SH-SY5Y (cell line): ENCODE data around the gene TSPAN4.

Experiments
- GATA2 ChIP-seq: IDR thresholded peaks from 2 replicates; pipeline ENCODE4 v1.6.1; 2011; ENCODE audit warnings: mild to moderate bottlenecking, low read depth, low read length
- GATA3 ChIP-seq: IDR thresholded peaks from 2 replicates; pipeline ENCODE4 v1.6.1; 2011; ENCODE audit warnings: low read depth, mild to moderate bottlenecking, low read length, moderate library complexity

The TSPAN4 gene

GRCh38 chr11:863023-863909, 20.6 kb downstream of the TSPAN4 start:
- TF ChIP-seq GATA2 (no peak), GATA3 (no peak)

DNA sequence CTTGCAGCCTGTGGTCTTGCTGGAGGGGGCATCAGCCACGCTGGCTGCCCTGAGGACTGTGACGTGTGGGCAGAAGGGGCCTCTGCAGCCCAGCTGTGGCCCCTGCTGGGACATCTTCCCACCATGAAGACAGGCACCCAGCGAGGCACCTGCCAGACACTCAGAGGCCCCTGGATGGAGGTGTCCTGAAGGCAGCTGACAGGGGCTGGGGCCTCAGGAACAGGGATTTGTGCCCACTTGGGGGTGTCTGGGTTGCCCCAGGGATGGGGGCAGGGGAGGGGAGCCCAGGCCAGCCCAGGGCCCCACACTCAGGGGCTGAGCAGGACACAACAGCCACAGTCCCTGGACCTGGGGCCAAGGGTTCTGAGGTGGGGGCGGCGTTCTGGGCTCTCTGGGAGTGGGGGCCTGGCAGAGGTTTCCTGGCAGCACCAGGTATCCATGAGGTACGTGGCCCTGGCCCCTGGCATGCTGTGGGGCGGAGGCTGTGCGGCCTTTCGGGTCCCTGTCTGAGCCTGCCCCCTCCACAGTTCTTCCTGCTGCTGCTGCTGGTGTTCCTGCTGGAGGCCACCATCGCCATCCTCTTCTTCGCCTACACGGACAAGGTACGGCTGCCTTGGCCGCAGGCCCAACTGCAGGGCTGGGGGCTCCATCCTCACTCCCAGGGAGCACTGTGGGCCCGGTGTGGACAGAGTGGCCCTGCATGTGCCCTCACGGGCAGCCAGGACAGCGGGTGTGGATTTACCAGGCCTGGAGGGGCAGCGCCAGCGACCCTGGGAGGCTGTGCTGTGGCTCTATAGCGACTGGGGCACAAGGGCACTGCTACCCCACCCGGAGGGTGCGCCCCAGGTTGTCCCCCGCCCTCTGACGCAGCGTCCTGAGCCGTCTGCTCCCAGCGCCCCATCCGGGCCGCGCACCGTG, 21.5 kb downstream of the TSPAN4 start:
- TF ChIP-seq GATA2 (no peak), GATA3 (no peak)

GRCh38 chr11:864898-865297, 22.2 kb downstream of the TSPAN4 start:
- TF ChIP-seq GATA2: no peak
- no peak for TF ChIP-seq GATA3

- TF ChIP-seq GATA3 (no peak), GATA2 (no peak)
Observed at GRCh38 chr11:865462-866430, 23.1 kb downstream of the TSPAN4 start.

GRCh38 chr11:866481-866880, 23.8 kb downstream of the TSPAN4 start:
- TF ChIP-seq GATA2: no peak
- no peak for TF ChIP-seq GATA3

DNA sequence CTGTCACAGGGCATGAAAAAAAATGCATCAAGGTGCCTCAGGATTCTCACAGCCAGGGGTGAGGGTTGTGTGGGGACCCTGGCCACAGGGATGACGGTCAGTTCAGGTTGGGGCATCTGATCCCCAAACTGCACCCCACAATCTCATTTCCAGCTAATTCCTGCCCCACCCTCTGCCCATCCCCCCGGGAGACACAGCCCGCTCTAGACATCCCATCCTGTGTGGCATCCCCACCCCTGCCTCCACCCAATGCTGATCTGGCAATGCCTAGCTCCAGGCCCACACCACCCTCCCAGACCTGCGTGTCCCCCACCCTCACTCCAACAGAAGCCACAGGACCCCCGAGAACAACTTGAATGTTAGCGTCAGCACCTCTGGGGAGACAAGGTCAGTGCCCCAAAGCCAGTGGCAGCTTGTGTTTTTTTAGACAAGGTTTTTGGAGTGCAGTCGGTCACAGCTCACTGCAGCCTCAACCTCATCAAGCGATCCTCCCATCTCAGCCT, 25.3 kb downstream of the TSPAN4 start:
- TF ChIP-seq GATA3 (no peak), GATA2 (no peak)

- TF ChIP-seq GATA2 (no peak), GATA3 (no peak)
Observed at GRCh38 chr11:868394-868793, 25.7 kb downstream of the TSPAN4 start.

- no peak for TF ChIP-seq GATA3
- TF ChIP-seq GATA2: no peak
Observed at GRCh38 chr11:868802-869201, 26.1 kb downstream of the TSPAN4 start.

DNA sequence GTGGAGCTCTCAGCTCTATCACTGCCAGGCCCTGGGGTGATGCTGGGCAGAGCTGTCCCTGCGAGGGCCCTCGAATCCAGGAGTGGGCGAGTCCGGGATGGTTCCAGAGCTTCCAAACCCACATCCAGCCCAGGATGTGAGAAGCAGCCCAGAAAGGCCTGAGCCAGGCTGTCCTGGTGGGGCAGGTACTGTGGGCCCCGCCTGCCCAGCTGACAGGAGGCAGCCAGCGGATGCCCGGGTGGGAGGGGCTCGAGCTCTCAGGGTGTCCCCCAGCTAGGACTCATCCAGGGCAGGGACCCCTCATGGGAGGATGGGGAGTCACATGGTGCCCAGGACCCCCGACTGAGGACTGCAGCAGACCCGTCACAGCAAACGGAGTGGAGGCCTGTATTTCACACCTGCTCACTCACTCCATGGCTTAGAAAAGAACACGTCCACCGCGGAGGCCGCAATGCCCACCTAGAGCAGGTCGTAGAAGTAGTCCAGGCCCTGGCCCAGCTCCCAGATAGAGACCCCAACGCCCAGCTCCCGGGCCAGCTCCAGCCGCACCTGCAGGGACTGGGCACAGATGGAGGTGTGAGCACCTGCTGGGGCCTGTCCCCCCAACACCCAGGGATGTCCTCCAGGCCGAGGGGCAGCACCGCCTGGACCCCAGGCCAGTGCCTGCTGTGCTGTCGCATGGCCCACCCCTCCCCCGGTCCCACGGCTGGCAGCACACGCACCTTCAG, 26.9 kb downstream of the TSPAN4 start:
- TF ChIP-seq GATA2: no peak
- no peak for TF ChIP-seq GATA3

DNA sequence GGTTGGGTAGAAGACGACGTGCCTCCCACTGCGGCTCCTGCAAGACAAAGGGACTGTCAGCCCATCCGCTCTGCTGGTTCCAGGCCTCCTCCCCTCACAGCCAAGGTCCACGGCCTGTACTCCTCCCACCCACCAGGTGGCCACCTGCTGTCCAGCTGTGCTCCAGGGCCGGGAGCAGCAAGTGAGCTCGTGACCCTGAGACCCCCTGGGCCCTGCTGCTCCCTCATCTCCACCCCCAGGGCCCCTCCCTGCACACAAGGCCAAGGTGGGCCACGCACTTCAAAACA, 27.4 kb downstream of the TSPAN4 start:
- TF ChIP-seq GATA3 (no peak), GATA2 (no peak)

- TF ChIP-seq GATA2: no peak
- no peak for TF ChIP-seq GATA3
Observed at GRCh38 chr11:870418-870817, 27.8 kb downstream of the TSPAN4 start.

GRCh38 chr11:871472-871871, 28.8 kb downstream of the TSPAN4 start:
- TF ChIP-seq GATA3 (no peak), GATA2 (no peak)

- no peak for TF ChIP-seq GATA2
Observed at GRCh38 chr11:872799-873198, 30.1 kb downstream of the TSPAN4 start.

DNA sequence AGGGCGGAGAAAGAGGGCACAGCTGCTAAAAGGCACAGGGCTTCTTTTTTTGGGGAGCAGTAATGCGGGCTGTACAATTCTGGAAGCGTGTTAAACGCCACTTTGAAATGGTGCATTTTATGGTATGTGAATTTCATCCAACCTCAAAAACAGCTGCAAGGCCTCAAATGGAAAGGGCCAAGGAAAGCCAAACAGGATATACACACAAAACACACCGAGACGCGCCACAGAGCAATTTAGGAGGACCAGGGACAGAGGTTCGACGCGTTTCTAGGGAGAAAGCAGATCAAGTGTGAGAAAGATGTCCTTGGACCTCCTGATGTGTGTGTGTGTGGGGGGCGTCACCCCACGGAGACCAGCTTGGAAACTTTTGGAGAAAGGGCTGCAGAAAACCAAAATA, 31.1 kb downstream of the TSPAN4 start:
- TF ChIP-seq GATA3: no peak
- no peak for TF ChIP-seq GATA2
